SK-MEL-5 (cell line): ENCODE measurements around the gene TBC1D21. TPM values are rescaled to one million over a fixed set of nuclear protein-coding genes. Genes with fewer than 3 reads are reported as not detected.
"Not testable (repeated sequence)": the region's sequence is repeated elsewhere in the genome, so short reads cannot be mapped to it uniquely, and the experiment has no call there.

Experiments
- DNase-seq: peaks from one replicate; pipeline ENCODE4 v3.0.0-alpha.2; 2016; ENCODE audit warnings: low read depth, low spot score
- in situ Hi-C: cut with HindIII; loops from 2 replicates; pipeline ENCODE4 v1.10.0; 2016; ENCODE audit warnings: low sequenced_read_pairs, high pct_unique_total_duplicates, low pct_unique_long_range_greater_than_20kb
- total RNA-seq: library from RNA; depleted of rRNA; stranded (reverse); fragments of >200 nt; shearing (Covaris generic); gene quantifications from 2 replicates; pipeline ENCODE4 v1.2.3, GENCODE V29; 2014; rRNA removed

TBC1D21 gene
- total RNA-seq, 1 experiment from 2014 or later: not detected

- DNase-seq: no peak
These were observed 60.9 kb downstream of the TBC1D21 start for GRCh38 chr15:73934281-73934680.

GRCh38 chr15:73935547-73935946, 62.2 kb downstream of the TBC1D21 start:
- in situ Hi-C loops: no loop called here
- DNase-seq: no peak

More at GRCh38 chr15:73934281-73934680, 60.9 kb downstream of the TBC1D21 start:
- in situ Hi-C loops: no loop called here

- DNase-seq: peak; percentile 9
- in situ Hi-C loops: no loop called here
These were observed 62.8 kb downstream of the TBC1D21 start for GRCh38 chr15:73936181-73936580.

- in situ Hi-C loops: no loop called here
- no peak for DNase-seq
These were observed 63.4 kb downstream of the TBC1D21 start for GRCh38 chr15:73936588-73937290.

GRCh38 chr15:73937296-73937695, 63.9 kb downstream of the TBC1D21 start:
- in situ Hi-C loops: no loop called here
- DNase-seq: no peak

- no peak for DNase-seq
- in situ Hi-C loops: no loop called here
These were observed 64.4 kb downstream of the TBC1D21 start for GRCh38 chr15:73937726-73938125.

- DNase-seq, in situ Hi-C loops: not testable (repeated sequence)
These were observed 65.2 kb downstream of the TBC1D21 start for GRCh38 chr15:73938516-73938915.

Other genes starting within 250 kb of the TBC1D21 start
- gene NPTN, start 240.2 kb upstream of the TBC1D21 start, total RNA-seq: 67.0 and 83.3 TPM in 2 replicates
- 27.2 and 35.2 TPM in 2 replicates for gene CD276, start 189.2 kb upstream of the TBC1D21 start, total RNA-seq
- 2.4 and 2.5 TPM in 2 replicates for gene INSYN1, start 120.2 kb upstream of the TBC1D21 start, total RNA-seq
- 0.32 TPM in 1 of 2 replicates, not detected in the other for gene LOXL1, start 52.9 kb downstream of the TBC1D21 start, total RNA-seq
- gene STOML1, start 118.7 kb downstream of the TBC1D21 start, total RNA-seq: 7.8 and 8.0 TPM in 2 replicates
- 8.7 and 9.3 TPM in 2 replicates for gene PML, start 121.2 kb downstream of the TBC1D21 start, total RNA-seq
- gene GOLGA6A, start 209.0 kb downstream of the TBC1D21 start, total RNA-seq: not detected in 2 replicates